Nephron progenitor cell (in vitro differentiated cells): ENCODE data around the gene POLR3E.
A peak's percentile ranks its signal among the peaks of the same experiment; 100 is the strongest.
"Not testable (repeated sequence)": the region's sequence is repeated elsewhere in the genome, so short reads cannot be mapped to it uniquely, and the experiment has no call there.

Source experiments
- DNase-seq: peaks from one replicate; pipeline ENCODE4 v3.0.0; 2021
- H3K27ac Mint-ChIP-seq: 2 replicates; pipeline ENCODE4 v1.8.0; 2021; ENCODE audit warnings: mild to moderate bottlenecking, moderate library complexity, mixed read lengths
- H3K27me3 Mint-ChIP-seq: 2 replicates; pipeline ENCODE4 v1.8.0; 2021; ENCODE audit warnings: mild to moderate bottlenecking, low read depth, mixed read lengths; ENCODE audit not compliant: poor library complexity
- H3K36me3 Mint-ChIP-seq: 2 replicates; pipeline ENCODE4 v1.8.0; 2021; ENCODE audit warnings: low read depth, mixed read lengths
- H3K4me1 Mint-ChIP-seq: 2 replicates; pipeline ENCODE4 v1.8.0; 2021; ENCODE audit warnings: mixed read lengths
- H3K4me3 Mint-ChIP-seq: 2 replicates; pipeline ENCODE4 v1.8.0; 2021; ENCODE audit warnings: mild to moderate bottlenecking, moderate library complexity, mixed read lengths
- H3K9me3 Mint-ChIP-seq: 2 replicates; pipeline ENCODE4 v1.8.0; 2021; ENCODE audit warnings: mild to moderate bottlenecking, moderate library complexity, mixed read lengths
- TF ChIP-seq, protein P1 (sequence below): fragments of 200-600 bp; sonication (generic); IDR thresholded peaks from 2 replicates; pipeline ENCODE4 v1.5.0; 2021; ENCODE audit warnings: antibody characterized with exemption

POLR3E gene

DNA sequence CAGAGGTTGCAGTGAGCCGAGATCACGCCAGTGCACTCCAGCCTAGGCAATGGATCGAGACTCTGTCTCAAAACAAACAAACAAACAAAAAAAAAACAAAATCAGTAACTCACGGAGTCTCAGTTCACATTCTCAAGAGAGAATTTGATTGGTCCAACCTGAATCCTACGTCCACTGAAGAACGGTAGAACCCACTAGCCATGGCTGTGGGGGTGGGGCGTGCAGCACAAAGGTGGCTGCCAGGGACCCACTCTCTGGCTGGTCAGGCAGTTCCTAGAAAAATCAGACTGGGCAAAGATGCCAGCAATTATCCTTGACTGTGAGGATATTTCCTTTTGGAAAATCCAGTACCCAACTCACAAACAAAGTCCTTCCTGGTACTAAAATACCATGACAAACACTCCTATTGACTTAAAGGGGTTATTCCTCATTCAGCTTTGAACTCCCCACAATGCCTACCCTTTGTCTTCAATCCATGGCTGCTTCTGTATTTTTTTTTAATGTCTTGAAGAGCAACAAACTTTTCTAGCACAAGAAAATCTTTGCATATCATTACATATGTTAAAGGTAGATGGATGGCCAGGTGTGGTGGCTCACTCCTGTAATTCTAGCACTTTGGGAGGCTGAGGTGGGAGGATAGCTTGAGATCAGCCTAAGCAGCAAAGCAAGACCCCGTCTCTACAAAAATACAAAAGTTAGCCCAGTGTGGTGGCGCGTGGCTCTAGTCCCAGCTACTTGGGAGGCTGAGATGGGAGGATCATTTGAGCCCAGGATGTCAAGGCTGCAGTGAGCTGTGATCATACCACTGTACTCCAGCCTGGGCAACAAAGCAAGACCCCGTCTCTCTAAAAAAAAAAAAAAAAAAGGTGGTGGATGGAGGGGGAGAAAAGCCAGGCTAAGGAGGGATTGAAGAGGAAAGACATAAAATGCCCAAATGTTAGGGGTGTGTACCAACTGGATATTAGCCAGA, 3.8 kb upstream of the POLR3E start:
- Mint-ChIP-seq H3K4me3 (no peak overlapping the region), H3K4me1 (peaks cover 23% of the 10 kb centered on the region), H3K27me3 (peaks cover 13% of the 10 kb centered on the region), H3K9me3 (no peaks in the 10 kb centered on the region), H3K36me3 (no peaks in the 10 kb centered on the region), H3K27ac (no peak overlapping the region)
- TF ChIP-seq, protein P1, sequence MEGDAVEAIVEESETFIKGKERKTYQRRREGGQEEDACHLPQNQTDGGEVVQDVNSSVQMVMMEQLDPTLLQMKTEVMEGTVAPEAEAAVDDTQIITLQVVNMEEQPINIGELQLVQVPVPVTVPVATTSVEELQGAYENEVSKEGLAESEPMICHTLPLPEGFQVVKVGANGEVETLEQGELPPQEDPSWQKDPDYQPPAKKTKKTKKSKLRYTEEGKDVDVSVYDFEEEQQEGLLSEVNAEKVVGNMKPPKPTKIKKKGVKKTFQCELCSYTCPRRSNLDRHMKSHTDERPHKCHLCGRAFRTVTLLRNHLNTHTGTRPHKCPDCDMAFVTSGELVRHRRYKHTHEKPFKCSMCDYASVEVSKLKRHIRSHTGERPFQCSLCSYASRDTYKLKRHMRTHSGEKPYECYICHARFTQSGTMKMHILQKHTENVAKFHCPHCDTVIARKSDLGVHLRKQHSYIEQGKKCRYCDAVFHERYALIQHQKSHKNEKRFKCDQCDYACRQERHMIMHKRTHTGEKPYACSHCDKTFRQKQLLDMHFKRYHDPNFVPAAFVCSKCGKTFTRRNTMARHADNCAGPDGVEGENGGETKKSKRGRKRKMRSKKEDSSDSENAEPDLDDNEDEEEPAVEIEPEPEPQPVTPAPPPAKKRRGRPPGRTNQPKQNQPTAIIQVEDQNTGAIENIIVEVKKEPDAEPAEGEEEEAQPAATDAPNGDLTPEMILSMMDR = no peak
- no peak for DNase-seq

DNA sequence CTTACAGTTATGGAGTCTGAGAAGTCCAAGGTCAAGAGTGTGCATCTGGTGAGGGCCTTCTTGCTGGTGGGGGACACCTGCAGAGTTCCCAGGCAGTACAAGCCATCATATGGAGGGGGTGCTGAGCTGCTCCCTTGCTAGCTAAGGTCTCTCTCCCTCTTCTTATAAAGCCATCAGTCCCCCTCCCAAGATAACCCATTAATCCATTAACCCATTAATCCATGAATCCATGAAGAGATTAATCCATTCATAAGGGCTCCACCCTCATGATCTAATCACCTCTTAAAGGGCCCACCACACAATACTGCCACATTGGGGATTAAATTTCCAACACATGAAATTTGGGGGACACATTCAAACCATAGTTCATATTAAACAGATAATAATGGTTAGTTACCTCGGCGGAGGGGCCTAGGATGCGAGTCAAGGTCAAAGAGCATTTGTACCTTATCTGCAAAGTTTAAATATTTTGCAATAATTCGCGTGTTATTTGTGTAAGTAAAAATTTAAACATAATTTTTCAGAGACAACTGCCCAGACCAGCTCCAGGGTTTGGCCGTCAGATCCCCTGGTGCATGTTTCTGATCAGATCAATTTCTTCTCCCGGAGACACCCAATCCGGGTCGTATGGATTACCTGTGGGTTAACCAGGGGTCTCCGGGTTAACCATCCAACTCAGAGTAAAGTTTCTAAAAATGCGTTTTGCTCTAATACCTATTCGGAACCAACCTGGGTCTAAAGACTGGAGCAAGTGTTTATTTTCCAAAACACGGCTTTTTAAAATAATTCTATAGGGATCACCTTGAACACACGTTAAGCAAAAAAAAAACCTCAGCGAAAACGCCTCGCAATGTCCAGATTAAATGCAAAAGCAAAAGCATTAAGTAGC, 740 bp upstream of the POLR3E start:
- Mint-ChIP-seq H3K4me1 (peaks cover 40% of the 10 kb centered on the region), H3K36me3 (peaks cover 5% of the 10 kb centered on the region), H3K27me3 (peaks cover 14% of the 10 kb centered on the region), H3K4me3 (peak overlapping the region; percentile 95), H3K27ac (no peak overlapping the region), H3K9me3 (no peaks in the 10 kb centered on the region)
- peak; percentile 22 for DNase-seq
- TF ChIP-seq, protein P1 = no peak

DNA sequence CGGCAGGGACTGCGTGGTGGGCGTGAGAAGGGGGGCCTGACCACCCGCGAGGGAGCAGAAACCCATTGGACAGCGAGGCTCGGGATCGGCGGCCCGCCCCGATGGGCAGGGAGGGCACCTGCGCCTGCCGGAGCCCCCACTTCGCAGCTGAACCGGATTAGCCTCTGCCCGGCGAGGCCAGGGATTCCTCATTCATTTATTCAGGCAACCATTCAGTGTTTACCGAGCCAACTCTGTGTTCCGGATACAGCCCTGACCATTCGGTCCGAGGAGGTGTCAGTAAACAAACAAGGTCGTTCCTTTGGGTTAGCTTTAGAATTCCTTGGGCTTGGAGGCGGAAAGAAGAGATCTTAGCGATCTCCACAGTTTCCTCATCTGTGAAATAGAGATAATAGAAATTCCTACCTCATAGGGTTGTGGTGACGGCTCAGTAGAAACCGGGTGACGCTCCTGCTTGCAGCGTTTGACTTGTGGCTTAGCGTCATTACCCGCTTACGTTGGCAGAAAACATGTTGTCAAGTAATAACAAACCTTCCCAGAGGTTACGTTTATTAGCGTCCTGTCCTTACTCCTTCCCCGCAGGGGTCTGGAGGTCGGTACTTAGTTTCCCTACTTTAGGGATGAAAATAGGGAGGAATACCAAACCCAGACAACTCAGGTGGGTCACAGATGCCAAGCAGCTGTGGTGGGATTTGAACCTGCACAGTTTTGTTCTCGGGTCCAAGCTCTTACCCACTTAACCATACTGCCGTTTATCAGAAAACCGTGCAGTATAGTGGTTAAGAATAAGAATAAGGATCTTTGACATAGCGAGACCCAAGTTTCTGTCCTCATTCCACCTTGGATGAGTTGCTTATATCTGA, 893 bp downstream of the POLR3E start:
- Mint-ChIP-seq H3K9me3 (no peaks in the 10 kb centered on the region), H3K36me3 (peaks cover 15% of the 10 kb centered on the region), H3K4me1 (peaks cover 26% of the 10 kb centered on the region), H3K27ac (peak overlapping the region; percentile 99), H3K27me3 (peaks cover 14% of the 10 kb centered on the region), H3K4me3 (peak overlapping the region; percentile 95)
- TF ChIP-seq, protein P1 = no peak
- peak; percentile 77 for DNase-seq

DNA sequence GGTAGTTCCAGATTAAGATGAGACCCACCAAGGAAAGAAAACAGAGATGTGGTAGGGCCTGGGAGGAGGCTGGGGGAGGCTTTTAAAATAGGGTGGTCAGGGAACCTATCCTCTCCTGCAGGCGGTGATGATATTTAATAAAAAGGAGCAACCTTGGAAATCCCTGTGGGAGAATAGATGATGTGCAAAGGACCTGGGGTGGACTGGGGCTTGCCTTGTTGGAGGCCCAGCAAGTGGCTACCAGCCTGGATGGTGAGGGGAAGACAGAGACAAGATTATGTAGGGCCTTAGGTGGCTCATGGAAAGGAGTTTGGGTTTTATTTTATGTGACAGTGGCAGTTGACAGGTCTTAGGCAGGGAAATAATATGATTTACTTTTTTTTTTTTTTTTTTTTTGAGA, 1.8 kb downstream of the POLR3E start:
- H3K27ac Mint-ChIP-seq = peak overlapping the region; percentile 30
- TF ChIP-seq, protein P1 = no peak
- no peak for DNase-seq
- peaks cover 19% of the 10 kb centered on the region for H3K36me3 Mint-ChIP-seq
- peaks cover 26% of the 10 kb centered on the region for H3K4me1 Mint-ChIP-seq
- no peaks in the 10 kb centered on the region for H3K9me3 Mint-ChIP-seq
- H3K4me3 Mint-ChIP-seq = peak overlapping the region; percentile 95
- peaks cover 14% of the 10 kb centered on the region for H3K27me3 Mint-ChIP-seq

DNA sequence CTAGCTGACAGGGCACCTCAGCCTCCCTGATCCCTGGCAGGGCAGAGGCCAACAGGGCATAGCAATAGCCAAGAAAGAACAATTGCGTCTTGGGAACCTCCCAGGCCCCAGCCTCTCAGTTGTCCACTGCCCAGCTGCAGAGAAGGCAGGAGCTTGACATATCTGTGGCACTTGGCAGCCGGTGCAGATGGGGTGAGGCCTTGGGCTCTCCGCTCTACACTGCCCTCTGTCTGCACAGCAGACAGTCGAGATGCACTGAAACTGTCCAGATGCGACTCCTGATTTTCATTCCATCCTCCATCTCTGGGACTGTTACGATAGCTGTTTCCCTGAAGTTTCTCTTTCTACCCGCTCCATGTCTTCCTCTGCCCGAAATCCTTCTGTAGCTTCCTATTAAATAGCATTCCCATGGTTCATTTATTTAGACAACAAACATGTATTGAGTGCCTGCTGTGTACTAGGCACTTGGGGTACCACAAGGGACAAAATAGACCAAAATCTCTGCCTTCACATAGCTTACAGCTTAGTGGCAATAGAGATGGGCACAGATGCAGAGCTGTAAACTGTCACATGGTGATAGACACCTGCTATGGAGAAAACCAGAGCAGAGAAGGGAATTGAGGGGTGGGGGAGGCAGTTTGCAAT, 3.3 kb downstream of the POLR3E start:
- Mint-ChIP-seq H3K27me3 (peaks cover 17% of the 10 kb centered on the region), H3K36me3 (peaks cover 28% of the 10 kb centered on the region), H3K4me1 (peaks cover 26% of the 10 kb centered on the region), H3K9me3 (no peaks in the 10 kb centered on the region), H3K4me3 (no peak overlapping the region), H3K27ac (no peak overlapping the region)
- TF ChIP-seq, protein P1 = peak; percentile 42
- peak; percentile 42 for DNase-seq

DNA sequence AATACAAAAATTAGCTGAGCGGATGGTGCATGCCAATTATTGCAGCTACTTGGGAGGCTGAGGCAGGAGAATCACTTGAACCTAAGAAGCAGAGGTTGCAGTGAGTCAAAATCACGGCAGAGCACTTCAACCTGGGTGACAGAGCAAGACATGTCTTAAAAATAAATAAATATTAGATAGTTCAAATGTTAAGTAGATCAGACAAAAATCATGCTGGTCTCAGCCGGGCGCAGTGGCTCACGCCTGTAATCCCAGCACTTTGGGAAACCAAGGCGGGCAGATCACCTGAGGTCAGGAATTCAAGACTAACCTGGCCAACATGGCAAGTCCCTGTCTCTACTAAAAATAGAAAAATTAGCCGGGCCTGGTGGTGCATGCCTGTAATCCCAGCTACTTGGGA, 4.2 kb downstream of the POLR3E start:
- Mint-ChIP-seq H3K4me1 (peaks cover 22% of the 10 kb centered on the region), H3K36me3 (peaks cover 28% of the 10 kb centered on the region), H3K27me3 (peaks cover 17% of the 10 kb centered on the region)
- not testable (repeated sequence) for DNase-seq, H3K27ac Mint-ChIP-seq, H3K4me3 Mint-ChIP-seq, H3K9me3 Mint-ChIP-seq
